ENCODE data around the gene SLC34A2. TPM values are rescaled to one million over a fixed set of nuclear protein-coding genes. Genes with fewer than 3 reads are reported as not detected.

Gene SLC34A2
- total RNA-seq, 1 experiment from 2014 or later: not detected

DNA sequence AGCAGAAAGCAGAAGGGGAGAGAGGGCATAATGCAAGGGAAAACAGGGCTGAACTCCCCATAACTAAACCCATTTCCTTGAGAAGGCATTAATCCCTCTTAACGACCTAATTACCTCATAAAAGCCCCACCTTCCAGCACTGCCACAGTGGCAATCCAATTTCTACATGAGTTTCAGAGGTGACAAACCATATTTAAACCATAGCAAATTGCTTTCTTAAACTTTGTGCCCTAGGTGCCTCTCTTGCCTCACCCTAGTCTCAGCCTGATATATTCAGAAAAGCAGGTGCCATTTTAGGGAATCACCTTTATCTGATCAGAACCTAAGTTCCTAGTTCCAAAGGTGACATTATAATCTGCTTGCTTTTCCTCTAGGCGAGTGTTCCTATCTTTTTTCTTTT, 48.9 kb downstream of the SLC34A2 start:
- H3K4me3 ChIP-seq: no peak overlapping the region
- no peaks in the 10 kb centered on the region for H3K4me1 ChIP-seq (replicated peaks; ENCODE audit: insufficient read depth)
- no peaks in the 10 kb centered on the region for H3K9me2 ChIP-seq (ENCODE audit: insufficient read depth)
- BruUV-seq (replicated peaks): no TSS peak
- intact Hi-C loops (cut with micrococcal nuclease; ENCODE audit: unreplicated experiment): no loop called here
- H2AFZ ChIP-seq: no peak overlapping the region
- no peaks in the 10 kb centered on the region for H4K20me1 ChIP-seq (ENCODE audit: insufficient read depth)
- no peaks in the 10 kb centered on the region for H3K27me3 ChIP-seq (ENCODE audit: insufficient read depth, low read depth)
- no peaks in the 10 kb centered on the region for H3F3A ChIP-seq (ENCODE audit: insufficient read depth, low read depth)
- POLR2A ChIA-PET (ENCODE audit: unreplicated experiment): no interaction called here
- H3K27ac ChIP-seq: no peak overlapping the region
- no peak overlapping the region for H3K4me2 ChIP-seq
- no peaks in the 10 kb centered on the region for H3K9me3 ChIP-seq (ENCODE audit: insufficient read depth, low read depth)
- CTCF ChIA-PET: no interaction called here
- no peak for DNase-seq
- TF ChIP-seq, protein P1, sequence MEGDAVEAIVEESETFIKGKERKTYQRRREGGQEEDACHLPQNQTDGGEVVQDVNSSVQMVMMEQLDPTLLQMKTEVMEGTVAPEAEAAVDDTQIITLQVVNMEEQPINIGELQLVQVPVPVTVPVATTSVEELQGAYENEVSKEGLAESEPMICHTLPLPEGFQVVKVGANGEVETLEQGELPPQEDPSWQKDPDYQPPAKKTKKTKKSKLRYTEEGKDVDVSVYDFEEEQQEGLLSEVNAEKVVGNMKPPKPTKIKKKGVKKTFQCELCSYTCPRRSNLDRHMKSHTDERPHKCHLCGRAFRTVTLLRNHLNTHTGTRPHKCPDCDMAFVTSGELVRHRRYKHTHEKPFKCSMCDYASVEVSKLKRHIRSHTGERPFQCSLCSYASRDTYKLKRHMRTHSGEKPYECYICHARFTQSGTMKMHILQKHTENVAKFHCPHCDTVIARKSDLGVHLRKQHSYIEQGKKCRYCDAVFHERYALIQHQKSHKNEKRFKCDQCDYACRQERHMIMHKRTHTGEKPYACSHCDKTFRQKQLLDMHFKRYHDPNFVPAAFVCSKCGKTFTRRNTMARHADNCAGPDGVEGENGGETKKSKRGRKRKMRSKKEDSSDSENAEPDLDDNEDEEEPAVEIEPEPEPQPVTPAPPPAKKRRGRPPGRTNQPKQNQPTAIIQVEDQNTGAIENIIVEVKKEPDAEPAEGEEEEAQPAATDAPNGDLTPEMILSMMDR (conservative IDR thresholded peaks at IDR 0.05): no peak
- TF ChIP-seq EZH2 (IDR thresholded peaks at IDR 0.05; ENCODE audit: low read depth): no peak
- no peaks in the 10 kb centered on the region for H3K36me3 ChIP-seq (ENCODE audit: low read depth)
- no peaks in the 10 kb centered on the region for H3K79me2 ChIP-seq (ENCODE audit: low read depth)

DNA sequence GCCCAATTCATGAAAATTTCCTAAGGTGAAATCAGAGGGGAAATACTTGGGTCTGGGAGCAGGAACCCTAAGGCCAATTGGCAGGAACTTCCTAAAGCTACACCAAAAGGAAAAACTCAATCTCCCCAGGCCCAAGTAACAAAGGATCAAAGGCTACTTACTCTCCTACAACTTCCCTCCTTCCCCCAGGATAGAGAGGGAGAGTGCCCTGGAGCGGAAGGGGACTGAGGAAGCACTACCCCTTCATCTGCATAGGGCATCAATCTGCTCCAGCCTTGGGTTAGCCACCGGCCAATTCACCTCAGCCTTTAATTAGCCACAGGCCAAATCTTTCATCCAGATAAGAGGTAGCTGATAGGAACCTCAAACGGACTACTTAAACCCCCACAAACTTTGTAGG, 55.0 kb downstream of the SLC34A2 start:
- ChIA-PET POLR2A (ENCODE audit: unreplicated experiment) (no interaction called here), CTCF (no interaction called here)
- no peaks in the 10 kb centered on the region for H3K9me2 ChIP-seq (ENCODE audit: insufficient read depth)
- no peak overlapping the region for H3K4me2 ChIP-seq
- H3K27ac ChIP-seq: no peak overlapping the region
- H3K4me1 ChIP-seq (replicated peaks; ENCODE audit: insufficient read depth): no peaks in the 10 kb centered on the region
- no peaks in the 10 kb centered on the region for H3K36me3 ChIP-seq (ENCODE audit: low read depth)
- no peaks in the 10 kb centered on the region for H4K20me1 ChIP-seq (ENCODE audit: insufficient read depth)
- no peaks in the 10 kb centered on the region for H3K9me3 ChIP-seq (ENCODE audit: insufficient read depth, low read depth)
- no peaks in the 10 kb centered on the region for H3K27me3 ChIP-seq (ENCODE audit: insufficient read depth, low read depth)
- H2AFZ ChIP-seq: no peak overlapping the region
- H3F3A ChIP-seq (ENCODE audit: insufficient read depth, low read depth): no peaks in the 10 kb centered on the region
- intact Hi-C loops (cut with micrococcal nuclease; ENCODE audit: unreplicated experiment): no loop called here
- H3K4me3 ChIP-seq: no peak overlapping the region
- no TSS peak for BruUV-seq (replicated peaks)
- no peaks in the 10 kb centered on the region for H3K79me2 ChIP-seq (ENCODE audit: low read depth)
- TF ChIP-seq EZH2 (IDR thresholded peaks at IDR 0.05; ENCODE audit: low read depth): no peak
- TF ChIP-seq, protein P1 (conservative IDR thresholded peaks at IDR 0.05): no peak
- DNase-seq: no peak

DNA sequence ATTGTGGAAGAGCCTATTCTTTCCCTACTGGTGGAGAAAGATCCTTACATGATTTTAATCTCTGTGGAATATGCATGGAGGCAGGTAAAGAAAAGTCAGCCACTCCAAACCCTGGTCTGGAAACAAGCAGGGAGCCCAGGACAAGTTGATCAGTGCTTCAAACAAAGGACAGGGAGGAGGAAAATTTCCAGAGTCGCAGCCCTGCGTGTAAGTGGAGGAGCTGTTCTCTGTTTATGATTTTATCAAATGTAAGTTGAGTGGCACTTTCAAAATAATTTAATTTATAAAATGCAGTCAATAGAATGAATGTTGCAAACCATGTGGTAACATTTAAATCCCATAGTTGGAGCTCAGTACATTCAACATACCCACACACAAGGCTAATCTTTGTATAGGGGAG, 57.0 kb downstream of the SLC34A2 start:
- TF ChIP-seq, protein P1 (conservative IDR thresholded peaks at IDR 0.05): no peak
- no peak for TF ChIP-seq EZH2 (IDR thresholded peaks at IDR 0.05; ENCODE audit: low read depth)
- ChIA-PET CTCF (interaction anchor here (0.6 kb wide), 1 partner anchor 34 kb away, joined by 9 read pairs; no protein-coding TSS in a partner anchor), POLR2A (ENCODE audit: unreplicated experiment) (no interaction called here)
- Histone ChIP-seq H3K4me1 (replicated peaks; ENCODE audit: insufficient read depth) (no peaks in the 10 kb centered on the region), H3F3A (ENCODE audit: insufficient read depth, low read depth) (no peaks in the 10 kb centered on the region), H2AFZ (no peak overlapping the region), H3K79me2 (ENCODE audit: low read depth) (no peaks in the 10 kb centered on the region), H3K27ac (no peak overlapping the region), H3K27me3 (ENCODE audit: insufficient read depth, low read depth) (no peaks in the 10 kb centered on the region), H3K9me2 (ENCODE audit: insufficient read depth) (no peaks in the 10 kb centered on the region), H3K4me2 (no peak overlapping the region), H3K4me3 (no peak overlapping the region), H4K20me1 (ENCODE audit: insufficient read depth) (no peaks in the 10 kb centered on the region), H3K9me3 (ENCODE audit: insufficient read depth, low read depth) (no peaks in the 10 kb centered on the region), H3K36me3 (ENCODE audit: low read depth) (no peaks in the 10 kb centered on the region)
- intact Hi-C loops (cut with micrococcal nuclease; ENCODE audit: unreplicated experiment): no loop called here
- DNase-seq: no peak
- BruUV-seq (replicated peaks): no TSS peak
